PC-9 (cell line): ENCODE results near the gene UBE2D3. TPM values are rescaled to one million over a fixed set of nuclear protein-coding genes. Genes with fewer than 3 reads are reported as not detected.

ENCODE experiments used
- BruUV-seq: library from RNA; stranded (reverse); fragments of 400-500 nt; replicated peaks from 2 replicates; lab custom pipeline; 2021; lab: Mats Ljungman, UMichigan
- CTCF ChIA-PET: fragments of 300-600 bp; sonication (Branson Sonifier 250); formaldehyde crosslinking; loops from one replicate; lab custom pipeline; 2022; ENCODE audit warnings: antibody characterized with exemption; lab: Charles Lee
- POLR2A ChIA-PET: fragments of 300-600 bp; sonication (Branson Sonifier 250); formaldehyde crosslinking; loops from one replicate; lab custom pipeline; 2022; ENCODE audit warnings: antibody characterized with exemption; ENCODE audit not compliant: unreplicated experiment; lab: Charles Lee
- DNase-seq, 2 experiments: peaks; one replicate each; pipeline versions ENCODE4 v3.0.0 to v3.0.0-alpha.2; 2015 to 2022; ENCODE audit warnings: mixed read lengths in 1 of 2
- H2AFZ ChIP-seq: fragments of 200-600 bp; sonication (generic); 2 replicates; pipeline ENCODE4 v1.8.1; 2017; ENCODE audit warnings: antibody characterized with exemption
- H3F3A ChIP-seq: fragments of 200-600 bp; sonication (generic); 2 replicates; pipeline ENCODE4 v1.8.1; 2017; ENCODE audit warnings: antibody characterized with exemption, mild to moderate bottlenecking, low read depth; ENCODE audit not compliant: insufficient read depth
- H3K27ac ChIP-seq: fragments of 200-600 bp; sonication (generic); 2 replicates; pipeline ENCODE4 v1.6.1; 2016; ENCODE audit warnings: mixed run types
- H3K27me3 ChIP-seq: fragments of 200-600 bp; sonication (generic); 2 replicates; pipeline ENCODE4 v1.6.1; 2016; ENCODE audit warnings: low read depth, mixed run types; ENCODE audit not compliant: insufficient read depth
- H3K36me3 ChIP-seq: fragments of 200-600 bp; sonication (generic); 2 replicates; pipeline ENCODE4 v1.6.1; 2016; ENCODE audit warnings: low read depth, mixed run types
- H3K4me1 ChIP-seq: fragments of 200-600 bp; sonication (generic); replicated peaks from 2 replicates; pipeline ENCODE4 v1.6.1; 2016; ENCODE audit warnings: mixed run types; ENCODE audit not compliant: insufficient read depth
- H3K4me2 ChIP-seq: fragments of 200-600 bp; sonication (generic); 2 replicates; pipeline ENCODE4 v1.6.1; 2017; ENCODE audit warnings: mixed run types
- H3K4me3 ChIP-seq: fragments of 200-600 bp; sonication (generic); 2 replicates; pipeline ENCODE4 v1.6.1; 2016; ENCODE audit warnings: mixed run types
- H3K79me2 ChIP-seq: fragments of 200-600 bp; sonication (generic); 2 replicates; pipeline ENCODE4 v1.6.1; 2017; ENCODE audit warnings: low read depth, mixed run types
- H3K9me2 ChIP-seq: fragments of 200-600 bp; sonication (generic); 2 replicates; pipeline ENCODE4 v1.8.1; 2017; ENCODE audit warnings: mild to moderate bottlenecking; ENCODE audit not compliant: insufficient read depth
- H3K9me3 ChIP-seq: fragments of 200-600 bp; sonication (generic); 2 replicates; pipeline ENCODE4 v1.8.1; 2016; ENCODE audit warnings: low read depth; ENCODE audit not compliant: insufficient read depth
- H4K20me1 ChIP-seq: fragments of 200-600 bp; sonication (generic); 2 replicates; pipeline ENCODE4 v1.8.1; 2017; ENCODE audit not compliant: insufficient read depth
- CTCF ChIP-seq: fragments of 200-600 bp; sonication (generic); conservative IDR thresholded peaks from 2 replicates; pipeline ENCODE4 v1.6.1; 2017; ENCODE audit warnings: mixed run types, antibody characterized with exemption, mild to moderate bottlenecking, moderate library complexity
- EZH2 ChIP-seq: fragments of 200-600 bp; sonication (generic); IDR thresholded peaks from 2 replicates; pipeline ENCODE4 v1.8.0; 2017; ENCODE audit warnings: antibody characterized with exemption, low read depth
- intact Hi-C: fragments of 100-400 bp; cut with micrococcal nuclease; formaldehyde crosslinking; loops from one replicate; pipeline ENCODE4 v1.10.0; 2022; ENCODE audit not compliant: unreplicated experiment
- total RNA-seq: library from RNA; stranded (reverse); gene quantifications from 2 replicates; pipeline ENCODE4 v1.2.3, GENCODE V29; 2021

Gene UBE2D3
- total RNA-seq, 1 experiment from 2014 or later: 183 TPM

GRCh38 chr4:102751941-102752340 lies 75.4 kb downstream of the UBE2D3 start:
- Histone ChIP-seq H3F3A (no peaks in the 10 kb centered on the region), H3K36me3 (no peaks in the 10 kb centered on the region), H4K20me1 (no peaks in the 10 kb centered on the region), H3K4me3 (no peak overlapping the region), H3K9me3 (no peaks in the 10 kb centered on the region), H3K27ac (no peak overlapping the region), H3K27me3 (no peaks in the 10 kb centered on the region), H3K4me2 (no peak overlapping the region), H3K9me2 (no peaks in the 10 kb centered on the region), H3K79me2 (peaks cover 2% of the 10 kb centered on the region; the same call in 1 of the 2 replicates), H3K4me1 (no peaks in the 10 kb centered on the region), H2AFZ (no peak overlapping the region)
- BruUV-seq: no TSS peak
- POLR2A ChIA-PET: no interaction called here
- CTCF ChIA-PET: no interaction called here
- DNase-seq: no peak
- intact Hi-C loops: no loop called here
- TF ChIP-seq EZH2 (no peak), CTCF (no peak)

Other genes with a start within 250 kb of the UBE2D3 start
- 9.8 and 11.8 TPM in 2 replicates for gene MANBA, start 66.6 kb downstream of the UBE2D3 start, total RNA-seq
- gene CISD2, start 41.4 kb upstream of the UBE2D3 start, total RNA-seq: 23.1 and 26.9 TPM in 2 replicates
- gene SLC9B1, start 192.2 kb upstream of the UBE2D3 start, total RNA-seq: 0.60 TPM in 1 of 2 replicates, not detected in the other
- 2.0 and 4.1 TPM in 2 replicates for gene SLC9B2, start 249.2 kb upstream of the UBE2D3 start, total RNA-seq